Measurements from ENCODE around the gene GTF2I.
"Not testable (repeated sequence)": the region's sequence is repeated elsewhere in the genome, so short reads cannot be mapped to it uniquely, and the experiment has no call there.

The GTF2I gene

DNA sequence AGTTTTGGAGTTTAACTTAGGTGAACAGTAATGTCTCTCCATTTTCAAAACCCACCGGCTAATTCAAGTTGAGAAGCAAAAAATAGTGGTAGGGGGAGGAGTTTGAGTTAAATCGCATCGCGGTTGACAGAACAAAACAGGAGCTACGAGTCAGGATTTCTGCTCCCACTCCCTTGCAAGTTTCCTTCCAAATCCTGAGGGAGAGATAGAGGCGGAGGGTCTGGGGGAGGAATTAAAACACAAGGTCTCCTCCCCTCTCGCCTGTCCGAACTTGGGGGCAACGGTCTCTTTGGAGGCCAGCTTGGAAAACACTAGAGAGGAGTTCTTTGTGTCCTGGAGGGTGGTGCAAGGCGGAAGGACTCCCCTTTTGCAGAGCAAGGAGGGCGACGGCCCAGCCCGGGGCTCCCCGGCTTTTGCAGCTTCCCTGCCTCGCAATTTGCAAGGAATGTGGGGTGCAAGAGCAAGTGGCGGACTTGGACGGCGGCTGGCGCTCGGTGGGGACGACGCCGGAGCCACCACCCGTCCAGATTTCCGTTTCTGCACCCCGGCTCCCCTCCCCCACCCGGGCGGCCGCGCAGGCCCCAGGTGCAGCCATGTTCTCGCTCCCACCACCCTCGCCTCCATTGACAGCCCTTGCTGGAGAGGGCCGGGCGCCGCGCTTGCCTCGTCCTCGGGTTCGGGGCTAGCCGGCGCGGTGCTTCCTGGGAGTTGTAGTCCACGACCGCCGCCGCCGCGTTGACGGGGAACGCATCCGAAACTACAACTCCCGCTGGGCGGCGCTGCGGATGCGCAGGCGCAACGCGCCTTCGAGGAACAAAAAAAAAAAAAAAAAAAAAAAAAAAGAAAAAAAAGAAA lies 454 bp upstream of the GTF2I start:
- DNase-seq (ENCODE audit: low read depth), result peak; percentile 96

- DNase-seq (ENCODE audit: low read depth), result peak; percentile 83
Measured at GRCh38 chr7:74658178-74659004, 873 bp downstream of the GTF2I start.

DNA sequence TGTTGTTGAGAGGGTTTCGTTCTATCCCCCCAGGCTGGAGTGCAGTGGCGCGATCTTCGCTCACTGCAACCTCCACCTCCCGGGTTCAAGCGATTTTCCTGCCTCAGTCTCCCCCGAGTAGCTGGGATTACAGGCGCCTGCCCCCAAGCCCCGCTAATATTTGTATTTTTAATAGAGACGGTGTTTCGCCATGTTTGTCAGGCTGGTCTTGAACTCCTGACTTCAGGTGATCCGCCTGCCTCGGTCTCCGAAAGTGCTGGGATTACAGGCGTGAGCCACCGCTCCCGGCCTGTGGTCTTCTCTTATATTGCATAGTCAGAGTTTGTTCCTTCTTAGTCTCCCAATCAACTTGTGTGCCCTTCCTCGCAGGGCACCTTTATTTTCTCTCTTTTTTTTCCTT lies 2.7 kb downstream of the GTF2I start:
- not testable (repeated sequence) for DNase-seq (ENCODE audit: low read depth)

DNA sequence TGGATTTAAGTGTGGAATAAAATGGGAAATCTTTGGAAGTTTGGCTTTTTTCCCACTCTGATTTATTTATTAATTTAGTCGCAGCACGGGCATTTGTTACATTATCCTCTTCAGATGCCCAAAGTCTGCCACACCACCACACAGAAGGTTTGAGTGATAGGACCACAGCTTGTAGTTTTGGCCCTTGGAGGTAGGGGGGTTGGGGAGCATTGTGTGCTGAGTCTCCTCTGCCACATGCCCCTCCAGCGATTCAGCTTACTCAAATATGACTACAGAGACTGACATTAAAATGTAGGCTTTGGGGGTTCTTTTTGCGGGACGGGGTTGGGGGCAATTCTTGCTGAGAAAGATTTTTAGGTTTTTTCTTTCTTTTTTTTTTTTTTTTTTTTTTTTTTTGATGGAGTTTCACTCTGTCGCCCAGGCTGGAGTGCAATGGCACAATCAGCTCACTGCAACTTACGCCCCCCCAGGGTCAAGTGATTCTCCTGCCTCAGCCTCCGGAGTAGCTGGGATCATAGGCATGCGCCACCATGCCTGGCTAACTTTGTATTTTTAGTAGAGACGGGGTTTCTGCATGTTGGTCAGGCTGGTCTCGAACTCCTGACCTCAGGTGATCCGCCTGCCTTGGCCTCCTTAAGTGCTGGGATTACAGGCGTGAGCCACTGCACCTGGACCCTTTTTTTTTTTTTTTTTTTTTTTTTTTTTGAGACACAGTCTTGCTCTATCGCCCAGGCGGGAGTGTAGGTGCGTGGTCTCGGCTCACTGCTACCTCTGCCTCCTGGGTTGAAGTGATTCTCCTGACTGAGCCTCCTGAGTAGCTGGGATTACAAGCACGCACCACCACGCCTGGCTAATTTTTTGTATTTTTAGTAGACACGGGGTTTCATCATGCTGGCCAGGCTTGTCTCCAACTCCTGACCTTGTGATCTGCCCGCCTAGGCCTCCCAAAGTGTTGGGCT lies 4.6 kb downstream of the GTF2I start:
- not testable (repeated sequence) for DNase-seq (ENCODE audit: low read depth)

GRCh38 chr7:74665296-74665938 lies 7.9 kb downstream of the GTF2I start:
- no peak for DNase-seq (ENCODE audit: low read depth)

- not testable (repeated sequence) for DNase-seq (ENCODE audit: low read depth)
Measured at GRCh38 chr7:74667013-74667412, 9.5 kb downstream of the GTF2I start.

- DNase-seq (ENCODE audit: low read depth), result not testable (repeated sequence)
Measured at GRCh38 chr7:74667520-74667919, 10.0 kb downstream of the GTF2I start.

- DNase-seq (ENCODE audit: low read depth), result no peak
Measured at GRCh38 chr7:74671602-74672001, 14.1 kb downstream of the GTF2I start.

DNA sequence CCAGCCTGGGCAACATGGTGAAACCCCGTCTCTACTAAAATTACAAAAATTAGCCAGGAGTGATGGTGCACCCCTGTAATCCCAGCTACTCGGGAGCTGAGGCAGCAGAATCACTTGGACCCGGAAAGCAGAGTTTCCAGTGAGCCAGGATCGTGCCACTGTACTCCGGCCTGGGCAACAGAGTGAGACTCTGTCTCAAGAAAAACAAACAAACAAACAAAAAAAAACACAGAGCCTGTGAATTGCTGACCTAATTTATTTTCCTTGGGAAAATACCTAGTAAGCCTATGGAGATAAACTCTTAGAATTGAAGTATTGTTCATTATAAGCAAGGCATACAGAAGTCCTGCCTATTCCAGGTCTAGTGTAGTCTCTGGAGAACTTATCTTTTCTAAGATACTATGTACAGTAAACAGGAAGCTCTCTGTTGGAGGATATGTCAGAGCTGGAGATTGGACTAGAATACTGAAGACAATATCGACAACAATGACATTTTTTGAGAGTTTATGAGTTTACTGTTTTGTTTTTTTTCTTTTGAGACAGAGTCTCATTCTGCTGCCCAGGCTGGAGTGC lies 14.9 kb downstream of the GTF2I start:
- DNase-seq (ENCODE audit: low read depth), result no peak

- DNase-seq (ENCODE audit: low read depth), result no peak
Measured at GRCh38 chr7:74674166-74674565, 16.6 kb downstream of the GTF2I start.

- no peak for DNase-seq (ENCODE audit: low read depth)
Measured at GRCh38 chr7:74682829-74683228, 25.3 kb downstream of the GTF2I start.

- no peak for DNase-seq (ENCODE audit: low read depth)
Measured at GRCh38 chr7:74683799-74684198, 26.3 kb downstream of the GTF2I start.

- no peak for DNase-seq (ENCODE audit: low read depth)
Measured at GRCh38 chr7:74684473-74684872, 27.0 kb downstream of the GTF2I start.

- DNase-seq (ENCODE audit: low read depth), result no peak
Measured at GRCh38 chr7:74684921-74685320, 27.4 kb downstream of the GTF2I start.

DNA sequence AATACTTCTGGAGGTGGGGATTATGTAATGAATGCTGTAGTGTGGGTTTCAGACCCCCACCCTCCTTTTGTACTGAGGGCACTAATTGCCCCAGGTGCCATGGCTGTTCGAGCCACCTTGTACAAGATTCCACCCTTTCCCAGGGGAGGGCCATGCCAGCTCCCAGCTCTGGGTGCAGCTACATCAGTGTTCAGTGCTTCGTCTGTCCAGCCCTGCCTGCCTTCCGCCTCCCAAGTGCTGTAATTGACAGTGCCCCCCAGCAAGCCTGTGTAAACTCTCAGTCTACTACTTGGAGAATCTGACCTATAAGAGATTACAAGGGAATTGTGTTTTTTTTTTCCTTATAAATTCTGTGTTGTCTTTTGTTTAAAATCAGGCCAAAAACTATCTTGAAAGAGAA lies 33.0 kb downstream of the GTF2I start:
- DNase-seq (ENCODE audit: low read depth), result no peak

DNA sequence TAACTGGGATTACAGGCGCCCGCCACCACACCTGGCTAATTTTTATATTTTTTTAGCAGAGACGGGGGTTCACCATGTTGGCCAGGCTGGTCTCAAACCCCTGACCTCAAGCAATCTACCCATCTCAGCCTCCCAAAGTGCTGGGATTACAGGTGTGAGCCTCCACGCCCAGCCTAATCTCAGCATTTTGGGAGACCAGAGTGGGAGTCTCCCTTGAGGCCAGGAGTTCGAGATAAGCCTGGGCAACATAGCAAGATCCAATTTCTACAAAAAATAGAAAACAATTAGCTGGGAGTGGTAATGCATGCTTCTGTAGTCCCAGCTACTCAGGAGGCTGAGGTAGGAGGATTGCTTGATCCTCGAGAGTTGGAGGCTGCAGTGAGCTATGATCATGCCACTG lies 46.9 kb downstream of the GTF2I start:
- DNase-seq (ENCODE audit: low read depth), result not testable (repeated sequence)

DNA sequence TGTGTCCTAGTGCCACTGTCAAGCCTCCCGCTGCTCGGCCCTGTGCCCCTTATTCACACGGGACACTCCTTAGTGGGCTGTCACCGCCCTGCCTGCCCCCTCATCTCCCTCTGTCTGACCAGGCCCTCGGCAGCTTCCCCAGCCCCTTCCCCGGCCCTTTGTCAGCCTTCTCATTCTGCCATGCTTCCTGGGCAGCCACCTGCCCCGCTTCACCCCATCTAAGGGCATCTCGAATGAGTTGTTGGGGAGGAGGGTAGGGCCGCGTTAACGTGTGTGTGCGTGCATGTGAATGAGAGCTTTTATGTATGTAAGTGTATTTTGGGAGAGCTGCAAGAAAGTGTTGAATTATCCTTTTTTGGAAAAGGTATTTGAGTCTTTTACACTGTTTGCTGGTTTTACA lies 49.7 kb downstream of the GTF2I start:
- DNase-seq (ENCODE audit: low read depth), result no peak

- no peak for DNase-seq (ENCODE audit: low read depth)
Measured at GRCh38 chr7:74708569-74709275, 51.2 kb downstream of the GTF2I start.

DNA sequence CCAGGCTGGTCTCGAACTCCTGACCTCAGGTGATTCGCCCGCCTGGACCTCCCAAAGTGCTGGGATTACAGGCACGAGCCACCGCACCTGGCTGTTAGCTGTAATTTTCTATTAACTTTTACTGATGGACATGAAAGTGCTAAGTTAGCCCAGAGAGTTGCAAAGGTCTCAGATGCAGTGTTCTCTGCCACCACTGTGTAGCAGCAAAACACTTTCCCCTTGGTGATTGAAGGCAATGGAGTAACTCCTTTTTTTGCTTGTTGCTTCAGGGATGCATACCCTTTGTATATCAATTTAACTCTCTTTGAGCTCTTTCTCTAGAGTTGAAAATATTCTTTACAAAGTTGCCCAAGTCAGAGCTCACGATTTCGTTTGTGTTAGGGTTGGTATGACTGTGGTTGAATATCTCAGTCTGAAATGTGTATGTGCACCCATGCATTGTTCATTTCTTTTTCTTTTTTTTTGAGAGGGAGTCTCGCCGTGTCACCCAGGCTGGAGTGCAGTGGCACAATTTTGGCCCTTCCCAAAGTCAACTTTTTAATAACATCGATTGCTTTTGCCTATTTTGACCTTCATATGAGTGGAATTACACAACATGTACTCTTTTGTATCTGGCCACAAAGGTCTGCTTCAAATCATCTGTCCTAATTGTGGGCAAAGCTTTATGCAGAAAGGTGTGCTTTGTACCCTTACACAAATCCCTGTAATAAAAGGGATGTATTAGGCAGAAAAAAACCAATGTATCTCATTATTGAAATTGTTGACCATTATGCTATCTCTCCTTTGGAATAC lies 52.6 kb downstream of the GTF2I start:
- DNase-seq (ENCODE audit: low read depth), result no peak

- no peak for DNase-seq (ENCODE audit: low read depth)
Measured at GRCh38 chr7:74713567-74713966, 56.0 kb downstream of the GTF2I start.
